ENCODE measurements around the gene CMC2. TPM values are rescaled to one million over a fixed set of nuclear protein-coding genes. Genes with fewer than 3 reads are reported as not detected.

Gene CMC2
- 10 to 100 TPM; 19.6 to 52.9 (median 32.6) TPM for total RNA-seq

DNA sequence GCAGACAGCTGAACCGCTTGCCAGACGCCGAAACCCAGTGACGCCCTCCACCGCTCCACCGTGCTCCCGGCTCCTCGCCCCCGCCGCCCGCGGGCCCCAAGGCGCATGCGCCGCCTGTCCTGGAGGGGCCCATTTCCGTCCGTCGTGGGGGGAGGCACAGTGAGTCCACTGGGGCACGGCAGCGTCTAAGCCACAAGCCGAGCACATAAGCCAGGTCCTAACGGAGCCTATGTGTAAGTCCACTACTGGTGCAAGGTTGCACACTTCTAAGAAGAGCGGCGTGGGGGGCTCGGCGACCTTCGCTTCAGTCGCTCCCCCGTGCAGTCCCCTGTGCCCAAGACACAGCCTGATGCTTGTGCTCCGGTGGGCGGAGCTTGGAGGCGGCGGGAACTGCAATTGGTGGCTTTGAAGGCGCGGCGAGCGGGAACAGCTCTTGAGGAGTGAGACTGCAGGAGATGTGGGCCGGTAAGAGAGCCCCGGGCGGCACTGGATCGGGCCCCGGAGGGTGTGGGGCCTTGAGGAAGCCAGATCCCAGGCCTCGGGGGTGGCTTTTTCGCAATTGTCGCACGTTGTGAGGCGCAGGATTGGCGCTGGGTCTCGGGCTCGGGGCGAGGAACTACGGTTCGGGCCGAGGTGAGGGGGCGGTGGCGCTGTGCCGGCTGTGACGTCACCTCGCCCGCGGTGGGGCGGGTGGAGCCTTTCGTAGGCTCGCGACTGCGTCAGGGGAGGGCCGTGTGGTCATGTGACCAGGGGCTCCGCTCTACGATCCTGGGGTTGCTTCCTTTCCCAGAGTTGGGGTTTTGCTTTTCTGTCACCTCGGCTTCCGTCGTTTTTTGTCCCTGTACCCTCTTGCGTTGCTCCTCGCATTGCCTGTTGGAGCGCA, at the start of gene CMC2, which contains the start of gene CENPN:
Gene CMC2 (minus strand): TSS at position 73 of the 883 bp plus-strand sequence. CDS start 9,491 bp downstream, outside the sequence.
Gene CENPN (plus strand): TSS at position 402 of the 883 bp plus-strand sequence. CDS start 4,726 bp downstream, outside the sequence.
- TF ChIP-seq POLR2A (IDR thresholded peaks at IDR 0.05): peak in 1 of 2 donors; percentile 40
- TF ChIP-seq, protein P1, sequence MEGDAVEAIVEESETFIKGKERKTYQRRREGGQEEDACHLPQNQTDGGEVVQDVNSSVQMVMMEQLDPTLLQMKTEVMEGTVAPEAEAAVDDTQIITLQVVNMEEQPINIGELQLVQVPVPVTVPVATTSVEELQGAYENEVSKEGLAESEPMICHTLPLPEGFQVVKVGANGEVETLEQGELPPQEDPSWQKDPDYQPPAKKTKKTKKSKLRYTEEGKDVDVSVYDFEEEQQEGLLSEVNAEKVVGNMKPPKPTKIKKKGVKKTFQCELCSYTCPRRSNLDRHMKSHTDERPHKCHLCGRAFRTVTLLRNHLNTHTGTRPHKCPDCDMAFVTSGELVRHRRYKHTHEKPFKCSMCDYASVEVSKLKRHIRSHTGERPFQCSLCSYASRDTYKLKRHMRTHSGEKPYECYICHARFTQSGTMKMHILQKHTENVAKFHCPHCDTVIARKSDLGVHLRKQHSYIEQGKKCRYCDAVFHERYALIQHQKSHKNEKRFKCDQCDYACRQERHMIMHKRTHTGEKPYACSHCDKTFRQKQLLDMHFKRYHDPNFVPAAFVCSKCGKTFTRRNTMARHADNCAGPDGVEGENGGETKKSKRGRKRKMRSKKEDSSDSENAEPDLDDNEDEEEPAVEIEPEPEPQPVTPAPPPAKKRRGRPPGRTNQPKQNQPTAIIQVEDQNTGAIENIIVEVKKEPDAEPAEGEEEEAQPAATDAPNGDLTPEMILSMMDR (IDR thresholded peaks at IDR 0.05): peak in 1 of 3 donors; percentile 65
- 0% methylated on average over 46 to 72 of the region's 75 CpGs for WGBS, 2 donors
- H3K4me3 ChIP-seq (ENCODE audit: low read depth, poor library complexity, severe bottlenecking): peak within 1 kb of the TSS; percentile 96
- intact Hi-C loops (cut with DNase I; ENCODE audit: low total_unique reads): no loop called here
- peak; percentile 99 to 100 for DNase-seq (ENCODE audit: low spot score in 2 of 2)

DNA sequence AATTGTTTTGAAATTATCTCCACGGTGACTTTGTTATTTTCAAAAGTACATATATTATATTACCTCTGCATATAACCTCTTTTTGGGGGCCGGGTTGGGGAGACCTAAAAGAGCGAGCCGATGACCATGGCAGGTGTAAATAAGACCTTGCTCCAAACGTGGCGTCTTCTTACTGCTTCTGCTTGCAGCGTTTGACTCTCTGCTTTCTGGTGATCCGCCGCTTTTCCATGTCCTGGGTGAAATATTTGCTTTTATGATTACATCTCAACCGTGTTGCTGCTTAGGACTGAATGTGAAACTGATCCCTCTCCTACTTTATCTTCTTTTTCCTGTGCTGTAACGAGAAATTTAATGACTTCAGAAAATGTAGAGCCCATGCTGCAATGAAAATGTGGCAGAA, 47.1 kb upstream of the CMC2 start:
- no peak for TF ChIP-seq POLR2A (IDR thresholded peaks at IDR 0.05)
- TF ChIP-seq, protein P1 (IDR thresholded peaks at IDR 0.05): no peak
- H3K4me3 ChIP-seq (ENCODE audit: low read depth, poor library complexity, severe bottlenecking): no peak overlapping the region
- 82 to 84% methylated on average over 11 of the region's 11 CpGs for WGBS, 2 donors
- intact Hi-C loops (cut with DNase I; ENCODE audit: low total_unique reads): no loop called here
- no peak for DNase-seq (ENCODE audit: low spot score in 2 of 2)

DNA sequence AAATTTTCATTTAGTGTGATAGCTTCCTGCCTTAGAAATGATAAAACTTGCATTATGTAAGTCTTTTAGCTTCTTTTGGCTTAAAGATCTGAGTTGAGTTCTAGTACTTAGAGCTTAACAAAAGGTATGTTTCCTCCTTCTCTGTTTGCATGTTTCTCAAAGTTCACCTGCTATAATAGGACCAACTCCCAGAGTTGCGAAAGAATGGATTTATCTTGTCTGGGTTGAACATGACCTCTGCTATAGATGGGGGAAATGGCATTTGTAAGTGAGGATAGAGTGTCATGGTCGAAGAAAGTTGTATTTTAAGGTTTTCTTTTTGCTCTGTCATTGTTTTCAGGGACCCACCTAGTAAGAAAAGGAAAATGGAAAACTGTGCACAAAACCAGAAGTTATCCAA, 36.1 kb upstream of the CMC2 start:
- TF ChIP-seq, protein P1 (IDR thresholded peaks at IDR 0.05): no peak
- TF ChIP-seq POLR2A (IDR thresholded peaks at IDR 0.05): no peak
- WGBS, 2 donors: 97% methylated on average over 2 of the region's 2 CpGs
- DNase-seq (ENCODE audit: low spot score in 2 of 2): no peak
- no peak overlapping the region for H3K4me3 ChIP-seq (ENCODE audit: low read depth, poor library complexity, severe bottlenecking)
- intact Hi-C loops (cut with DNase I; ENCODE audit: low total_unique reads): no loop called here

DNA sequence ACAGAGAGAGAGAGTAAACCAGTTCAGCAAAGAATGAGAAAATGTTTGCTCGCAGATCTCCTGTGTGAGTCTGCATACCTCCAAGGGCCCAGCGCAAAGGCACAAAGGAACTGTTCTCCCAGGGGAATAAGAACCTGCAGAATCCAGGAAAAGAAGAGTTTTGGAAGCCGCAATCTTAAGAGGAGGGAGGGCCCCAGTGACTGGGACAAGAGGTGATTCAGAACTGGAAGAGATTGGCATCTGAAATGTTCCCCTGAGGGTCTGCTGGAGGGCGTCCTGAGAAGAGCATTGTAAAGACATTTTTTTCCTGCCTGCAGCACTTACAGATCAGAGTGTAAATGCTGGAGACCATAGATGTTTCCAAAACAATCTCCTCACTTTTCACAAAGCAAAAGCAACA, 35.0 kb upstream of the CMC2 start:
- no peak overlapping the region for H3K4me3 ChIP-seq (ENCODE audit: low read depth, poor library complexity, severe bottlenecking)
- intact Hi-C loops (cut with DNase I; ENCODE audit: low total_unique reads): no loop called here
- no peak for DNase-seq (ENCODE audit: low spot score in 2 of 2)
- TF ChIP-seq POLR2A (IDR thresholded peaks at IDR 0.05): no peak
- TF ChIP-seq, protein P1 (IDR thresholded peaks at IDR 0.05): no peak
- WGBS, 2 donors: 90 to 91% methylated on average over 4 of the region's 4 CpGs

DNA sequence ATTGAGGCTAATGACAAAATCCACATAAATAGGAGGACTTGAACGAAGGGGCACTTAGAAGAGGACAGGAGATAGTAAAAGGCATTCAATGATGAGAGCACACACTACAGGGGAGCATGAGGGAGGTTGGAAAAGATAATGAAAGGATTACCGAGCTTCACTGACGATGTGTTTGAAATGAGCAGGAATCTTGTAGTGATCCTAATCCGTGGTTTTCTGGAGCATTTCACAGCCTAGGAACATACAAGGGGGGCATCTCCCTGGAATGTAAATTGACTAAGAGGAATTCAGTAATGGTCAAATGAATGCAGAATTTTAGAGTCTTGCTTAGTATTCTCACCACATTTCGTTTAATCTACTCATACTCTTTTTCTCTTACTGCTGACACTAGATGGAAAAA, 34.2 kb upstream of the CMC2 start:
- WGBS, 2 donors: 84 to 85% methylated on average over 5 of the region's 5 CpGs
- intact Hi-C loops (cut with DNase I; ENCODE audit: low total_unique reads): no loop called here

More for the DNA sequence above, 34.2 kb upstream of the CMC2 start:
- no peak for DNase-seq (ENCODE audit: low spot score in 2 of 2)
- no peak overlapping the region for H3K4me3 ChIP-seq (ENCODE audit: low read depth, poor library complexity, severe bottlenecking)
- TF ChIP-seq, protein P1 (IDR thresholded peaks at IDR 0.05): no peak
- no peak for TF ChIP-seq POLR2A (IDR thresholded peaks at IDR 0.05)

Data from lower leg skin (tissue), 4 donors.